HepG2 (cell line): ENCODE measurements around the gene NRL. TPM values are rescaled to one million over a fixed set of nuclear protein-coding genes. Genes with fewer than 3 reads are reported as not detected.
A peak's percentile ranks its signal among the peaks of the same experiment; 100 is the strongest.

Experiments used
- GATAD1 ChIP-seq: IDR thresholded peaks from 2 replicates; pipeline ENCODE4 v1.6.1; 2016; ENCODE audit warnings: missing genetic modification reagents, missing compliant biosample characterization
- HNRNPUL1 ChIP-seq: fragments of 200-400 bp; formaldehyde crosslinking; IDR thresholded peaks from 2 replicates; pipeline ENCODE4 v1.6.1; 2017; ENCODE audit warnings: low read depth, mild to moderate bottlenecking, low read length, moderate library complexity
- KLF12 ChIP-seq: sonication (generic); formaldehyde crosslinking; IDR thresholded peaks from 2 replicates; pipeline ENCODE4 v1.4.0; 2020; ENCODE audit warnings: missing genetic modification reagents, borderline replicate concordance
- MLLT10 ChIP-seq: sonication (generic); formaldehyde crosslinking; IDR thresholded peaks from 2 replicates; pipeline ENCODE4 v1.4.0; 2020; ENCODE audit warnings: missing genetic modification reagents
- PTBP1 ChIP-seq: fragments of 200-400 bp; formaldehyde crosslinking; IDR thresholded peaks from 2 replicates; pipeline ENCODE4 v1.6.1; 2018; ENCODE audit warnings: low read length, low read depth; ENCODE audit not compliant: poor library complexity, severe bottlenecking
- RARG ChIP-seq: sonication (generic); formaldehyde crosslinking; IDR thresholded peaks from 2 replicates; pipeline ENCODE4 v1.4.0; 2020; ENCODE audit warnings: low read depth, mild to moderate bottlenecking, missing genetic modification reagents
- SIX4 ChIP-seq: sonication (generic); formaldehyde crosslinking; IDR thresholded peaks from 2 replicates; pipeline ENCODE4 v1.4.0; 2020; ENCODE audit warnings: missing genetic modification reagents
- SMARCC2 ChIP-seq: fragments of 450-650 bp; IDR thresholded peaks from 2 replicates; pipeline ENCODE4 v1.6.1; 2017; ENCODE audit warnings: antibody characterized with exemption, mild to moderate bottlenecking
- SNRNP70 ChIP-seq: fragments of 200-400 bp; formaldehyde crosslinking; IDR thresholded peaks from 2 replicates; pipeline ENCODE4 v1.6.1; 2017; ENCODE audit warnings: mild to moderate bottlenecking, low read depth, low read length, moderate library complexity
- SRSF1 ChIP-seq: fragments of 200-400 bp; formaldehyde crosslinking; optimal IDR thresholded peaks from 2 replicates; pipeline ENCODE3; 2017; ENCODE audit warnings: mild to moderate bottlenecking, low read depth, low read length, moderate library complexity
- TOPORS ChIP-seq: sonication (generic); formaldehyde crosslinking; IDR thresholded peaks from 2 replicates; pipeline ENCODE4 v1.8.0; 2023; ENCODE audit warnings: mild to moderate bottlenecking, missing genetic modification reagents
- ZC3H4 ChIP-seq: sonication (generic); formaldehyde crosslinking; IDR thresholded peaks from 2 replicates; pipeline ENCODE4 v1.4.0; 2020; ENCODE audit warnings: missing genetic modification reagents, borderline replicate concordance
- ZFP36L2 ChIP-seq: sonication (generic); formaldehyde crosslinking; IDR thresholded peaks from 2 replicates; pipeline ENCODE4 v1.4.0; 2020; ENCODE audit warnings: missing genetic modification reagents
- ZFP62 ChIP-seq: sonication (generic); formaldehyde crosslinking; IDR thresholded peaks from 2 replicates; pipeline ENCODE4 v1.4.0; 2020; ENCODE audit warnings: missing genetic modification reagents
- ZMYM2 ChIP-seq: sonication (generic); formaldehyde crosslinking; IDR thresholded peaks from 2 replicates; pipeline ENCODE4 v1.8.0; 2022; ENCODE audit warnings: mild to moderate bottlenecking, missing genetic modification reagents
- ZNF224 ChIP-seq: sonication (generic); formaldehyde crosslinking; IDR thresholded peaks from 2 replicates; pipeline ENCODE4 v1.5.0; 2020; ENCODE audit warnings: mild to moderate bottlenecking, missing genetic modification reagents
- ZNF253 ChIP-seq: sonication (generic); formaldehyde crosslinking; IDR thresholded peaks from 2 replicates; pipeline ENCODE4 v1.8.0; 2022; ENCODE audit warnings: mild to moderate bottlenecking, missing genetic modification reagents, borderline replicate concordance
- ZNF431 ChIP-seq: sonication (generic); formaldehyde crosslinking; IDR thresholded peaks from 2 replicates; pipeline ENCODE4 v1.9.0; 2022; ENCODE audit warnings: missing genetic modification reagents, low read depth, mild to moderate bottlenecking, borderline replicate concordance
- ZNF569 ChIP-seq: sonication (generic); formaldehyde crosslinking; IDR thresholded peaks from 2 replicates; pipeline ENCODE4 v1.5.0; 2020; ENCODE audit warnings: mild to moderate bottlenecking, missing genetic modification reagents, moderate library complexity, borderline replicate concordance
- ZNF572 ChIP-seq: sonication (generic); formaldehyde crosslinking; IDR thresholded peaks from 2 replicates; pipeline ENCODE4 v1.5.1; 2020; ENCODE audit warnings: mild to moderate bottlenecking, missing genetic modification reagents
- ZNF629 ChIP-seq: sonication (generic); formaldehyde crosslinking; conservative IDR thresholded peaks from 2 replicates; pipeline ENCODE4 v1.5.0; 2020; ENCODE audit warnings: missing genetic modification reagents
- ZNF7 ChIP-seq: IDR thresholded peaks from 2 replicates; pipeline ENCODE4 v1.6.1; 2016; ENCODE audit warnings: missing biosample characterization, missing genetic modification reagents
- ZNF737 ChIP-seq: sonication (generic); formaldehyde crosslinking; IDR thresholded peaks from 2 replicates; pipeline ENCODE4 v1.5.0; 2020; ENCODE audit warnings: missing genetic modification reagents, mild to moderate bottlenecking, borderline replicate concordance
- ZZZ3 ChIP-seq: sonication (generic); formaldehyde crosslinking; IDR thresholded peaks from 2 replicates; pipeline ENCODE4 v1.4.0; 2020; ENCODE audit warnings: missing genetic modification reagents, mild to moderate bottlenecking, borderline replicate concordance
- polyA plus RNA-seq, 8 experiments: library from polyadenylated mRNA; depleted of rRNA in 3 of 8; stranded (reverse) in 7 of 8; unstranded in 1 of 8; fragments of >200 nt; fragmentation: Illumina TruSeq in 4 of 8; extraction: Trizol in 4 of 8; gene quantifications; 2 replicates each; pipeline versions ENCODE4 v1.2.1 to v1.2.3, GENCODE V29; 2011 to 2016; ENCODE audit warnings: low read depth in 4 of 8, missing spikeins in 1 of 8, mixed read lengths in 1 of 8; ENCODE audit not compliant: insufficient read depth in 1 of 8
- total RNA-seq, 5 experiments: library from RNA; depleted of rRNA; stranded (reverse); fragments of >200 nt; fragmentation: Illumina TruSeq; extraction: Trizol; gene quantifications; 2 replicates each; pipeline ENCODE4 v1.2.3, GENCODE V29; 2016; ENCODE audit warnings: low read depth in 1 of 5
- TF ChIP-seq, protein P1 (sequence below): sonication (generic); formaldehyde crosslinking; IDR thresholded peaks from 2 replicates; pipeline ENCODE4 v1.4.0; 2020; ENCODE audit warnings: low read depth, missing genetic modification reagents
- TF ChIP-seq, protein P2 (sequence below): sonication (generic); formaldehyde crosslinking; IDR thresholded peaks from 2 replicates; pipeline ENCODE4 v1.4.0; 2020; ENCODE audit warnings: missing genetic modification reagents, mild to moderate bottlenecking, borderline replicate concordance

Gene NRL
- total and polyA plus RNA-seq, 2 of the 13 experiments (the other 11 are each of a cell fraction or from before 2014, with no cell fraction given), result 2.5 to 4.7 TPM

DNA sequence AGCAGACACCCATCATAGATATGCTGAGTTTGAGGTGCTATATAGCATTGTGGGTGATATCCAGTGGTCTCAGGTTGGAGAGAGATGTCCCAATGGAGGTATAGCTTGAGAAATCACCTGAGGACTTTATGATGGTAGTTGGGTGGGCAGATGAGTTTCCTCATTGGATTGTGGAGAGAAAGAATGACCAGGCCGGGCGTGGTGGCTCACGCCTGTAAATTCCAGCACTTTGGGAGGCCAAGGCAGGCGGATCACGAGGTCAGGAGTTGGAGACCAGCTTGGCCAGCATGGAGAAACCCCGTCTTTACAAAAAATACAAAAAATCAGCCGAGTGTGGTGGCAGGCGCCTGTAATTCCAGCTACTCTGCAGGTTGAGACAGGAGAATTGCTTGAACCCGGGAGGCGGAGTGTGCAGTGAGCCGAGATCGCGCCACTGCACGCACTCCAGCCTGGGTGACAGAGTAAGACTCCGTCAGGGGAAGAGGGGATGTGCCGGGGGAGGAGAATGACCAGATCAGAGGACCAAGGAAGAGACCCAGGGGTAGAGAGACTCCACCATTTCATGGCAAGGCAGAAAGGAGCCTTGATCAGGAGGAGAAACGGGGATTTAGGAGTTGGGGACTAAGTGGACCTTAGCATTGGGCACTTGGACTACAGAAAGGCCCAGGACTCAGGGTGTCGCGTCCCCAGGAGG, 21.4 kb downstream of the NRL start (continued):
- no peak for TF ChIP-seq ZNF7 (CRISPR knock-in tag)
- TF ChIP-seq ZC3H4 (CRISPR knock-in tag), result peak; percentile 80; the same call in 1 of the 2 replicates
- no peak for TF ChIP-seq SMARCC2
- TF ChIP-seq ZNF629, result 0 out of 2 replicates have a peak, but pooled peaks have one; percentile 20
- no peak for TF ChIP-seq SNRNP70
- no peak for TF ChIP-seq ZNF431
- TF ChIP-seq MLLT10 (CRISPR knock-in tag), result no peak
- peak; percentile 56; the same call in 1 of the 2 replicates for TF ChIP-seq ZFP36L2
- no peak for TF ChIP-seq RARG (CRISPR knock-in tag)
- TF ChIP-seq GATAD1 (CRISPR knock-in tag), result no peak
- no peak for TF ChIP-seq ZNF224 (CRISPR knock-in tag)
- TF ChIP-seq PTBP1, result no peak
- no peak for TF ChIP-seq ZZZ3 (CRISPR knock-in tag)
- no peak for TF ChIP-seq ZNF572 (CRISPR knock-in tag)
- TF ChIP-seq, protein P1, sequence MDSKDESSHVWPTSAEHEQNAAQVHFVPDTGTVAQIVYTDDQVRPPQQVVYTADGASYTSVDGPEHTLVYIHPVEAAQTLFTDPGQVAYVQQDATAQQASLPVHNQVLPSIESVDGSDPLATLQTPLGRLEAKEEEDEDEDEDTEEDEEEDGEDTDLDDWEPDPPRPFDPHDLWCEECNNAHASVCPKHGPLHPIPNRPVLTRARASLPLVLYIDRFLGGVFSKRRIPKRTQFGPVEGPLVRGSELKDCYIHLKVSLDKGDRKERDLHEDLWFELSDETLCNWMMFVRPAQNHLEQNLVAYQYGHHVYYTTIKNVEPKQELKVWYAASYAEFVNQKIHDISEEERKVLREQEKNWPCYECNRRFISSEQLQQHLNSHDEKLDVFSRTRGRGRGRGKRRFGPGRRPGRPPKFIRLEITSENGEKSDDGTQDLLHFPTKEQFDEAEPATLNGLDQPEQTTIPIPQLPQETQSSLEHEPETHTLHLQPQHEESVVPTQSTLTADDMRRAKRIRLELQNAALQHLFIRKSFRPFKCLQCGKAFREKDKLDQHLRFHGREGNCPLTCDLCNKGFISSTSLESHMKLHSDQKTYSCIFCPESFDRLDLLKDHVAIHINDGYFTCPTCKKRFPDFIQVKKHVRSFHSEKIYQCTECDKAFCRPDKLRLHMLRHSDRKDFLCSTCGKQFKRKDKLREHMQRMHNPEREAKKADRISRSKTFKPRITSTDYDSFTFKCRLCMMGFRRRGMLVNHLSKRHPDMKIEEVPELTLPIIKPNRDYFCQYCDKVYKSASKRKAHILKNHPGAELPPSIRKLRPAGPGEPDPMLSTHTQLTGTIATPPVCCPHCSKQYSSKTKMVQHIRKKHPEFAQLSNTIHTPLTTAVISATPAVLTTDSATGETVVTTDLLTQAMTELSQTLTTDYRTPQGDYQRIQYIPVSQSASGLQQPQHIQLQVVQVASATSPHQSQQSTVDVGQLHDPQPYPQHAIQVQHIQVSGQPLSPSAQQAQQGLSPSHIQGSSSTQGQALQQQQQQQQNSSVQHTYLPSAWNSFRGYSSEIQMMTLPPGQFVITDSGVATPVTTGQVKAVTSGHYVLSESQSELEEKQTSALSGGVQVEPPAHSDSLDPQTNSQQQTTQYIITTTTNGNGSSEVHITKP (CRISPR knock-in tag), result no peak
- no peak for TF ChIP-seq ZNF253 (CRISPR knock-in tag)
- TF ChIP-seq ZMYM2 (CRISPR knock-in tag), result no peak
- TF ChIP-seq ZNF737 (CRISPR knock-in tag), result no peak
- no peak for TF ChIP-seq SIX4
- TF ChIP-seq ZNF569, result no peak
- no peak for TF ChIP-seq HNRNPUL1
- no peak for TF ChIP-seq KLF12
- TF ChIP-seq, protein P2, sequence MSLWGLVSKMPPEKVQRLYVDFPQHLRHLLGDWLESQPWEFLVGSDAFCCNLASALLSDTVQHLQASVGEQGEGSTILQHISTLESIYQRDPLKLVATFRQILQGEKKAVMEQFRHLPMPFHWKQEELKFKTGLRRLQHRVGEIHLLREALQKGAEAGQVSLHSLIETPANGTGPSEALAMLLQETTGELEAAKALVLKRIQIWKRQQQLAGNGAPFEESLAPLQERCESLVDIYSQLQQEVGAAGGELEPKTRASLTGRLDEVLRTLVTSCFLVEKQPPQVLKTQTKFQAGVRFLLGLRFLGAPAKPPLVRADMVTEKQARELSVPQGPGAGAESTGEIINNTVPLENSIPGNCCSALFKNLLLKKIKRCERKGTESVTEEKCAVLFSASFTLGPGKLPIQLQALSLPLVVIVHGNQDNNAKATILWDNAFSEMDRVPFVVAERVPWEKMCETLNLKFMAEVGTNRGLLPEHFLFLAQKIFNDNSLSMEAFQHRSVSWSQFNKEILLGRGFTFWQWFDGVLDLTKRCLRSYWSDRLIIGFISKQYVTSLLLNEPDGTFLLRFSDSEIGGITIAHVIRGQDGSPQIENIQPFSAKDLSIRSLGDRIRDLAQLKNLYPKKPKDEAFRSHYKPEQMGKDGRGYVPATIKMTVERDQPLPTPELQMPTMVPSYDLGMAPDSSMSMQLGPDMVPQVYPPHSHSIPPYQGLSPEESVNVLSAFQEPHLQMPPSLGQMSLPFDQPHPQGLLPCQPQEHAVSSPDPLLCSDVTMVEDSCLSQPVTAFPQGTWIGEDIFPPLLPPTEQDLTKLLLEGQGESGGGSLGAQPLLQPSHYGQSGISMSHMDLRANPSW (CRISPR knock-in tag), result no peak
- TF ChIP-seq TOPORS, result no peak
- no peak for TF ChIP-seq ZFP62 (CRISPR knock-in tag)
- no peak for TF ChIP-seq SRSF1
